GM12878 (cell line): ENCODE results near the gene POU3F2. TPM values are rescaled to one million over a fixed set of nuclear protein-coding genes. Genes with fewer than 3 reads are reported as not detected.

Experiments
- ATAC-seq: fragments of 200-7000 bp; cut with Tn5 transposase; 3 replicates; pipeline ENCODE4 v1.9.1; 2020; ENCODE audit warnings: mild to moderate bottlenecking, moderate library complexity
- BruUV-seq: library from RNA; stranded (reverse); fragments of 400-500 nt; replicated peaks from 2 replicates; lab custom pipeline; 2021; lab: Mats Ljungman, UMichigan
- CTCF ChIA-PET: fragments of 300-600 bp; sonication (Branson Sonifier 250); formaldehyde crosslinking; extraction: SDS; loops from one replicate; lab custom pipeline; 2021; ENCODE audit warnings: inconsistent platforms; lab: Yijun Ruan, JAX
- POLR2A ChIA-PET: fragments of 350-600 bp; formaldehyde crosslinking; extraction: SDS; loops from one replicate; lab custom pipeline; 2021; ENCODE audit warnings: inconsistent platforms; lab: Charles Lee
- RAD21 ChIA-PET: fragments of 300-600 bp; sonication (Branson Sonifier 250); formaldehyde crosslinking; loops from one replicate; lab custom pipeline; 2023; ENCODE audit warnings: antibody characterized with exemption; ENCODE audit not compliant: unreplicated experiment; lab: Charles Lee
- SMC1A ChIA-PET: fragments of 300-600 bp; sonication (Branson Sonifier 250); formaldehyde crosslinking; loops from one replicate; lab custom pipeline; 2023; ENCODE audit not compliant: unreplicated experiment, uncharacterized antibody; lab: Charles Lee
- DNase-seq: peaks from one replicate; pipeline ENCODE4 v3.0.0-alpha.2; 2011; ENCODE audit warnings: low read depth, low spot score
- FAIRE-seq: peaks from 3 replicates; lab custom pipeline; 2011; peaks lifted over from hg19 to GRCh38; lab: Jason Lieb, UNC
- H2AFZ ChIP-seq: 2 replicates; pipeline ENCODE4 v1.6.0; 2011; ENCODE audit warnings: low read depth, low read length, control low read depth; ENCODE audit not compliant: control insufficient read depth
- H3K27ac ChIP-seq: 2 replicates; pipeline ENCODE4 v1.5.1; 2011; ENCODE audit warnings: control low read depth; ENCODE audit not compliant: control insufficient read depth, insufficient read depth
- H3K27me3 ChIP-seq, 2 experiments: replicated peaks in 1 of 2; 2 replicates each; pipeline versions ENCODE4 v1.6.0 to v1.6.1; 2011; ENCODE audit warnings: low read length in 1 of 2; ENCODE audit not compliant: control insufficient read depth in 2 of 2, insufficient read depth in 2 of 2
- H3K36me3 ChIP-seq, 2 experiments: 2 replicates each; pipeline ENCODE4 v1.5.1; 2011; ENCODE audit warnings: low read length in 1 of 2; ENCODE audit not compliant: control insufficient read depth in 2 of 2, insufficient read depth in 2 of 2
- H3K4me1 ChIP-seq: 2 replicates; pipeline ENCODE4 v1.6.1; 2011; ENCODE audit warnings: mild to moderate bottlenecking, low read length, moderate library complexity, mixed read lengths; ENCODE audit not compliant: control insufficient read depth, insufficient read depth
- H3K4me2 ChIP-seq: 2 replicates; pipeline ENCODE4 v1.6.0; 2011; ENCODE audit warnings: control low read depth; ENCODE audit not compliant: control insufficient read depth, insufficient read depth
- H3K4me3 ChIP-seq: fragments of 200-600 bp; sonication (generic); 2 replicates; pipeline ENCODE4 v1.5.1; 2016
- H3K79me2 ChIP-seq: 2 replicates; pipeline ENCODE4 v1.6.0; 2011; ENCODE audit warnings: low read length; ENCODE audit not compliant: control insufficient read depth, insufficient read depth
- H3K9ac ChIP-seq: 2 replicates; pipeline ENCODE4 v1.8.0; 2011; ENCODE audit warnings: low read length, control low read depth, mixed read lengths; ENCODE audit not compliant: control insufficient read depth, insufficient read depth
- H3K9me3 ChIP-seq: replicated peaks from 3 replicates; pipeline ENCODE4 v1.5.1; 2011; ENCODE audit warnings: mild to moderate bottlenecking, low read length; ENCODE audit not compliant: control insufficient read depth, insufficient read depth
- H4K20me1 ChIP-seq: 2 replicates; pipeline ENCODE4 v1.6.0; 2011; ENCODE audit not compliant: control insufficient read depth, insufficient read depth
- ASH2L ChIP-seq: fragments of 300-600, 200-600 bp; sonication (generic); IDR thresholded peaks from 2 replicates; pipeline ENCODE4 v1.6.1; 2017; ENCODE audit warnings: low read depth, mild to moderate bottlenecking, borderline replicate concordance
- CREM ChIP-seq: IDR thresholded peaks from 2 replicates; pipeline ENCODE4 v1.6.1; 2014; ENCODE audit warnings: antibody characterized with exemption, low read depth
- HDGF ChIP-seq: fragments of 450-650 bp; IDR thresholded peaks from 2 replicates; pipeline ENCODE4 v1.6.1; 2016; ENCODE audit warnings: antibody characterized with exemption
- MTA3 ChIP-seq: IDR thresholded peaks from 2 replicates; pipeline ENCODE4 v1.6.1; 2012; ENCODE audit warnings: low read length, inconsistent platforms, borderline replicate concordance
- NFXL1 ChIP-seq: fragments of 450-650 bp; IDR thresholded peaks from 2 replicates; pipeline ENCODE4 v1.6.1; 2017; ENCODE audit warnings: antibody characterized with exemption, mild to moderate bottlenecking, borderline replicate concordance
- RAD21 ChIP-seq: IDR thresholded peaks from 2 replicates; pipeline ENCODE4 v1.6.1; 2011; ENCODE audit warnings: mild to moderate bottlenecking, low read depth, low read length, moderate library complexity; ENCODE audit not compliant: insufficient read depth
- SREBF2 ChIP-seq: IDR thresholded peaks from 2 replicates; pipeline ENCODE4 v1.6.1; 2012; ENCODE audit warnings: mild to moderate bottlenecking, low read length
- SUPT20H ChIP-seq: IDR thresholded peaks from 2 replicates; pipeline ENCODE4 v1.6.1; 2011; ENCODE audit warnings: low read depth, mild to moderate bottlenecking, low read length, moderate library complexity, borderline replicate concordance; ENCODE audit not compliant: control insufficient read depth
- TCF7 ChIP-seq: IDR thresholded peaks from 2 replicates; pipeline ENCODE4 v1.6.1; 2014; ENCODE audit warnings: antibody characterized with exemption, borderline replicate concordance
- WGBS: methylation state at CpG from one replicate; pipeline ENCODE4 v1.1.6; 2016; ENCODE audit warnings: low lambda C conversion rate; ENCODE audit not compliant: insufficient replicate concordance, insufficient coverage; ENCODE audit errors: missing lambda C conversion rate; 5-methylcytosine and 5-hydroxymethylcytosine counted together
- in situ Hi-C: fragments of 300-500 bp; cut with MboI; formaldehyde crosslinking; loops from 9 replicates; pipeline ENCODE4 v1.14.3; 2018; ENCODE audit warnings: mixed read lengths
- intact Hi-C: fragments of 100-400 bp; cut with micrococcal nuclease; formaldehyde crosslinking; loops from one replicate; pipeline ENCODE4 v1.14.2; 2022; ENCODE audit not compliant: unreplicated experiment
- polyA plus RNA-seq, 11 experiments: library from polyadenylated mRNA; depleted of rRNA in 4 of 11; unstranded in 6 of 11; stranded (reverse) in 5 of 11; fragments of >200 nt; fragmentation: Nextera tagmentation in 4 of 11; fragmentation: Illumina TruSeq in 1 of 11; extraction: Ambion mirVana in 4 of 11; extraction: Trizol in 1 of 11; gene quantifications; 1 replicate in 1 of 11; 2 replicates in 10 of 11; pipeline versions ENCODE4 v1.2.1 to v1.2.3, GENCODE V29; 2011 to 2016; ENCODE audit warnings: inconsistent platforms in 2 of 11, missing spikeins in 2 of 11, low read depth in 1 of 11
- total RNA-seq, 4 experiments: library from RNA; depleted of rRNA in 3 of 4; stranded (reverse); fragments of >200 nt in 3 of 4; fragmentation: Illumina TruSeq in 1 of 4; extraction: Trizol in 1 of 4; gene quantifications; 2 replicates each; pipeline versions ENCODE4 v1.2.1 to v1.2.3, GENCODE V29; 2013 to 2021
- TF ChIP-seq, protein P1 (sequence below): fragments of 450-650 bp; formaldehyde crosslinking; IDR thresholded peaks from 2 replicates; pipeline ENCODE4 v1.4.0; 2020; ENCODE audit warnings: mild to moderate bottlenecking, moderate library complexity
- TF ChIP-seq, protein P2 (sequence below): IDR thresholded peaks from 2 replicates; pipeline ENCODE4 v1.6.1; 2011; ENCODE audit warnings: low read depth, low read length, improper control_type of control experiment, borderline replicate concordance

POU3F2 gene
- total and polyA plus RNA-seq, 10 of the 15 experiments (the other 5 are each of a cell fraction or from before 2014, with no cell fraction given): not detected

DNA sequence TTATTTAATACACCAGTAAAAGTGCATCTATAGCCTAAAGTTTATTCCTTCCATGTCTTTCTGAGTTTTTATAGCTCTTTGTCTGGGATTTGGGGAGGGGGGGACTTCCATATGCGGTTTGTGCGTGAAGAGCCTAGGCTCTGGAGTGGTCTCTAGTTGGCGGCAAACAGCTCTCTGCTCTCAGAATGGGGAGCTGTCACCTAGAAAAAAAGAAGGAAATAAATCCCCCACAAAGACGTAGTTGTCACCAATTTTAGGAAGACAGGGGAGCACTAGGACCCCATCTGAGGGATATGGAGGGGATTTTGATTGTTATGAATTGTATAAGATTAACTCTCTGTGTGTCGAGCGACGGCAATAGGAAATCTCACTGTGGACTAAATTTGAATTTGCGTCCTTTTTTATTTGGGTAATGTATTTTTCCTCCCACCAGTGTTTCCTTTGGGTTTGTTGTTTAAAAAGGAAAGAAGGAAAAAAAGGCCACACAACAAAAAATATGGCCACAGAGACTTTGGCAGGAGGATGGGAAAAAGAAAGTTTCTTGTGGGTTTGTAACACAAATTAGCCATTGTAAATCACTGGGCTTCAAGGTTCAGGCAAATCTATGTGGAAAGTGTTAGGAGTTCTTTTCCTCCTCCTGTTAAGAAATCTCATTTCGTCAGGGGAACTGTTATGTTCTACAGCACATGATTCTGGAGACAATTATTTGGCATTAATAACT lies 7.4 kb downstream of the POU3F2 start:
- H3K4me2 ChIP-seq: no peak overlapping the region
- no peaks in the 10 kb centered on the region for H3K9me3 ChIP-seq
- in situ Hi-C loops: no loop called here
- RAD21 ChIA-PET: no interaction called here
- 26% methylated on average over 9 of the region's 9 CpGs for WGBS
- no peak overlapping the region for H3K4me3 ChIP-seq
- no peak overlapping the region for H3K27ac ChIP-seq
- no peaks in the 10 kb centered on the region for H4K20me1 ChIP-seq
- SMC1A ChIA-PET: no interaction called here
- no TSS peak for BruUV-seq
- CTCF ChIA-PET: no interaction called here
- POLR2A ChIA-PET: no interaction called here
- H3K9ac ChIP-seq: no peak overlapping the region
- FAIRE-seq (no peak), DNase-seq (no peak), ATAC-seq (no peak)
- no peak for TF ChIP-seq SUPT20H
- no peak for TF ChIP-seq CREM
- no peak for TF ChIP-seq TCF7
- intact Hi-C loops: loop anchor here (10.0 kb wide), 1 partner anchor 387 kb away; no protein-coding TSS in a partner anchor
- no peaks in the 10 kb centered on the region for H3K4me1 ChIP-seq
- no peaks in the 10 kb centered on the region for H3K36me3 ChIP-seq
- H3K79me2 ChIP-seq: no peaks in the 10 kb centered on the region
- peaks cover 6 to 28% of the 10 kb centered on the region in 2 experiments for H3K27me3 ChIP-seq
- no peak overlapping the region for H2AFZ ChIP-seq

DNA sequence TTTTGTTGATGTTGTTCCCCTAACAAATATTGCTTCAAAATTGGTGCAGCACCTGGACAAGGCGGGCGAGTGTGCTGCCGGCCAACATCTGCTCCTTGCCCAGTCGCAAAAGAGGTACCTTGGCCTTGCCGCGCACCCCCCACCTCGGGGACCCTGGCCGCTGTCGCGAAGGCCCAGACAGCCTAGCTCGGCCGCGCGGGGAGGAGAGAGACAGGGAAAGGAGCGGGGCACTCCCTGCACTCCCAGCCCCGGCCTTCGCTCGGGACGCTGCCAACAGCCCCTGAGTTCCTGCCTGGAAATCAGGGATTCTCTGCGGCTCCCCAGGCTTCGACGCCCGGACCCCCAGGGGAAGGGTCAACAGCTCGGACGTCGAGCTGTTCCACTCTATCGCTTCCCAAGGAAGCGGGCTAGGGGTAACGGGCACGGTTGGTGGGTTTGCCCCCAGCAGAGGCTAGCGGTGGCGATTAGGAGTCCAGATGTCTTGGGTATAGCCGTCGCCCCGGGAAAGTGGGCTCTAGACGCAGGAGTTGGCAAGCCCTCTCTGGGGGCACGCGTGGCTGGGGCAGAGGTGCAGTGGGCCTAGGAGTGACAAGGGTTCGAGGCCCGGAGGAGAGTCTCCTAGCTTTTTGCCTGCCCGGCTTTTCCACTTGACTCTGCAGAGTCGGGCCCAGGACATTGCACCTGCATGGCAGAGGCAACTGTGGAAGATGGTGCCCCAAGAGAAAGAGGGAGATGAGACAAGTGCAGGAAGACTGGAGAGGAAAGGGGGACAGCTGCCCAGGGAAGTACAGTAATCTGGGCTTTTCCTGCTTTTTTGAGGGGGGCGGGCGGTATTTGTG lies 8.2 kb downstream of the POU3F2 start:
- ChIA-PET CTCF (interaction anchor here (0.6 kb wide), 1 partner anchor 10 kb away, joined by 3 read pairs; no protein-coding TSS in a partner anchor), SMC1A (no interaction called here), RAD21 (no interaction called here), POLR2A (no interaction called here)
- DNase-seq (no peak), FAIRE-seq (no peak), ATAC-seq (no peak)
- no peak overlapping the region for H3K9ac ChIP-seq
- H2AFZ ChIP-seq: no peak overlapping the region
- H3K4me2 ChIP-seq: no peak overlapping the region
- no peaks in the 10 kb centered on the region for H3K79me2 ChIP-seq
- BruUV-seq: no TSS peak
- H3K9me3 ChIP-seq: no peaks in the 10 kb centered on the region
- no peak overlapping the region for H3K27ac ChIP-seq
- no peaks in the 10 kb centered on the region for H3K36me3 ChIP-seq
- 20% methylated on average over 44 of the region's 44 CpGs for WGBS
- H4K20me1 ChIP-seq: no peaks in the 10 kb centered on the region
- peaks cover 6 to 30% of the 10 kb centered on the region in 2 experiments for H3K27me3 ChIP-seq
- H3K4me1 ChIP-seq: no peaks in the 10 kb centered on the region
- in situ Hi-C loops (no loop called here), intact Hi-C loops (loop anchor here (10.0 kb wide), 1 partner anchor 388 kb away; no protein-coding TSS in a partner anchor)
- no peak overlapping the region for H3K4me3 ChIP-seq
- TF ChIP-seq, protein P1, sequence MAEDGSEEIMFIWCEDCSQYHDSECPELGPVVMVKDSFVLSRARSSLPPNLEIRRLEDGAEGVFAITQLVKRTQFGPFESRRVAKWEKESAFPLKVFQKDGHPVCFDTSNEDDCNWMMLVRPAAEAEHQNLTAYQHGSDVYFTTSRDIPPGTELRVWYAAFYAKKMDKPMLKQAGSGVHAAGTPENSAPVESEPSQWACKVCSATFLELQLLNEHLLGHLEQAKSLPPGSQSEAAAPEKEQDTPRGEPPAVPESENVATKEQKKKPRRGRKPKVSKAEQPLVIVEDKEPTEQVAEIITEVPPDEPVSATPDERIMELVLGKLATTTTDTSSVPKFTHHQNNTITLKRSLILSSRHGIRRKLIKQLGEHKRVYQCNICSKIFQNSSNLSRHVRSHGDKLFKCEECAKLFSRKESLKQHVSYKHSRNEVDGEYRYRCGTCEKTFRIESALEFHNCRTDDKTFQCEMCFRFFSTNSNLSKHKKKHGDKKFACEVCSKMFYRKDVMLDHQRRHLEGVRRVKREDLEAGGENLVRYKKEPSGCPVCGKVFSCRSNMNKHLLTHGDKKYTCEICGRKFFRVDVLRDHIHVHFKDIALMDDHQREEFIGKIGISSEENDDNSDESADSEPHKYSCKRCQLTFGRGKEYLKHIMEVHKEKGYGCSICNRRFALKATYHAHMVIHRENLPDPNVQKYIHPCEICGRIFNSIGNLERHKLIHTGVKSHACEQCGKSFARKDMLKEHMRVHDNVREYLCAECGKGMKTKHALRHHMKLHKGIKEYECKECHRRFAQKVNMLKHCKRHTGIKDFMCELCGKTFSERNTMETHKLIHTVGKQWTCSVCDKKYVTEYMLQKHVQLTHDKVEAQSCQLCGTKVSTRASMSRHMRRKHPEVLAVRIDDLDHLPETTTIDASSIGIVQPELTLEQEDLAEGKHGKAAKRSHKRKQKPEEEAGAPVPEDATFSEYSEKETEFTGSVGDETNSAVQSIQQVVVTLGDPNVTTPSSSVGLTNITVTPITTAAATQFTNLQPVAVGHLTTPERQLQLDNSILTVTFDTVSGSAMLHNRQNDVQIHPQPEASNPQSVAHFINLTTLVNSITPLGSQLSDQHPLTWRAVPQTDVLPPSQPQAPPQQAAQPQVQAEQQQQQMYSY (CRISPR knock-in tag): no peak
- TF ChIP-seq RAD21: no peak
- TF ChIP-seq MTA3: no peak
- no peak for TF ChIP-seq NFXL1
- TF ChIP-seq, protein P2, sequence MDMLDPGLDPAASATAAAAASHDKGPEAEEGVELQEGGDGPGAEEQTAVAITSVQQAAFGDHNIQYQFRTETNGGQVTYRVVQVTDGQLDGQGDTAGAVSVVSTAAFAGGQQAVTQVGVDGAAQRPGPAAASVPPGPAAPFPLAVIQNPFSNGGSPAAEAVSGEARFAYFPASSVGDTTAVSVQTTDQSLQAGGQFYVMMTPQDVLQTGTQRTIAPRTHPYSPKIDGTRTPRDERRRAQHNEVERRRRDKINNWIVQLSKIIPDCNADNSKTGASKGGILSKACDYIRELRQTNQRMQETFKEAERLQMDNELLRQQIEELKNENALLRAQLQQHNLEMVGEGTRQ: no peak
- no peak for TF ChIP-seq ASH2L
- TF ChIP-seq HDGF: no peak
- no peak for TF ChIP-seq SREBF2
